AG04449 (cell line): Measurements from ENCODE around the gene ATP5F1D.

ENCODE experiments used
- CTCF ChIA-PET: fragments of 350-600 bp; formaldehyde crosslinking; extraction: SDS; loops from one replicate; lab custom pipeline; 2021; ENCODE audit warnings: antibody characterized with exemption; lab: Yijun Ruan, JAX
- POLR2A ChIA-PET: fragments of 400-600, 350-600 bp; formaldehyde crosslinking; extraction: SDS; loops from one replicate; lab custom pipeline; 2020; ENCODE audit warnings: antibody characterized with exemption, inconsistent platforms; lab: Yijun Ruan, JAX
- DNase-seq: peaks from one replicate; pipeline ENCODE4 v3.0.0-alpha.2; 2010; ENCODE audit warnings: low read depth, low spot score
- H3K4me3 ChIP-seq: 2 replicates; pipeline ENCODE4 v1.5.1; 2011; ENCODE audit warnings: low read depth, mild to moderate bottlenecking, control low read depth, low read length
- CTCF ChIP-seq: IDR thresholded peaks from one replicate; pipeline ENCODE4 v1.5.1; 2011; ENCODE audit warnings: mild to moderate bottlenecking, moderate library complexity, low read length, control low read depth, inconsistent platforms; ENCODE audit not compliant: insufficient read depth; ENCODE audit errors: missing control alignments

The ATP5F1D gene

GRCh38 chr19:1277061-1277460 lies 35.5 kb downstream of the ATP5F1D start:
- DNase-seq = no peak
- ChIA-PET CTCF (interaction anchor here (1.2 to 3.5 kb wide), 6 partner anchors 11 to 160 kb away, joined by 3 to 24 read pairs (median 4); no protein-coding TSS in a partner anchor), POLR2A (interaction anchor here (0.7 to 1.9 kb wide), 2 partner anchors 8 to 167 kb away, joined by 3 to 9 read pairs; partner anchors contain the start of gene CIRBP)
- TF ChIP-seq CTCF = no peak
- H3K4me3 ChIP-seq = no peak overlapping the region

DNA sequence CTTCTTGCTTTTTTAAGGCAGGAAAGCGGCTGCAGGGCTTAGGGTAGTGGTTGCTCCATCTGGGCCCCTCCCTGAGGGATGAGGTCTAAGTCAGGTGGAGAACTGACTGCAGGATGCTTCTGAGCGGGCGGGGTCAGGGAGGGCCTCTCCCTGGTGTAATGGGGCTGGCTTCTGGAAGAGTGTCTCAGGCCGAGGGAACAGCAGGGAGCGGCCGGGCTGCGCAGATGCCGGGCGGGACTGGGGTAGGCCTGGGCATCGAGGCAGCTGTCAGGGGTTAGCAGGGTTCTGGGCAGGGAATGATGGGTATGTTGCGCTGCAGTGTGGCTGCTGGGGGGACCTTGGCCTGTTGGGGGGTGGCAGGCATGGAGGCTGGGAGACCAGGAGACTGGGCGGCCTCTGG lies 36.5 kb downstream of the ATP5F1D start:
- H3K4me3 ChIP-seq = no peak overlapping the region
- no peak for DNase-seq
- TF ChIP-seq CTCF = no peak
- CTCF ChIA-PET = interaction anchor here (1.0 to 3.5 kb wide), 13 partner anchors 11 to 167 kb away, joined by 3 to 26 read pairs (median 3); a partner anchor contains a TSS
- POLR2A ChIA-PET = interaction anchor here (1.9 kb wide), 2 partner anchors 9 to 13 kb away, joined by 4 to 9 read pairs; partner anchors contain the start of gene CIRBP

DNA sequence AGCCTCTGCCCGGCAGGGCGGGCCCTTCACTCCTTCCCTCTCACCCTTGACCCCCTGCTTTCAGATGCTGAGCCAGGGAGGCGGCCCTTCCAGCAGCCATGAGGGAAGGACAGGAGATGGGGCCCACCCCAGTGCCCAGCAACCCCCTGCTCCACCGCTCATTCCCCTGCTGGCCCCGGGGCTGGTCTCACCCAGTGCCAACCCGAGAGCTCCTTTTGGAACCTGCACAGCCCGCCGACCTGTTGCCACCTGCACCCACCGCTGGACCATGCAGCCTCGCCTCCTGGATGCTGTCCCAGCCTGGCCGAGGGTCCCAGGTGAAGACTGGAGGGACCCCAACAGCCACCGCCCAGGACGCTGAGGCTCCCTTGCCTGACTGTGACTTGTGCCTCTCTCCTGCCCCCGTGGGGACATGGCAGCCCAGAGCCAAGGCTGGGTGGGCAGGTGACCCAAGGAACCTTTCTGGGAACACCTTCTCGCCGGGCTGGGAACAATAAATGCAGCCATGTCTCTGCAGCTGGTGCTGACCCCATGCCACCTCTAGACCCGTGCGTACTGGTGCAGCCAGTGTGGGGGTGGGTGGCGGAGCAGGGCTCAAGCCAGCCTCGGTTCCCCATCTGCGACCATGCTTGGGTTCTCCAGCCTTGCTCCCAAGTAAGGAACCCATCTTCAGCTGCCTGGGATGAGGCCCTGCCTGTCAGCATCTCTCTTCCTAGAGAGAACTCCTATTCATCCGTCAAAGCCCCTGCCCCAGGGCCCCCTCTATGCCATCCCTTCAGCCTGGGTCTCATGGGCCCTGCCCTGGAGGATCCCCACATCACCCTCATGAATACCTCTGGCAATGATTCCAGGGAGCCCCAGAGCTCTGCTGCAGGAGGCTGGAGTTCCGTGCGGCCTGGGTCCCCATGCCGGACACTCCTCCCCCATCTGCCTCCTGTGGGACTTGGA lies 37.4 kb downstream of the ATP5F1D start:
- no peak for TF ChIP-seq CTCF
- DNase-seq = no peak
- ChIA-PET POLR2A (interaction anchor here (1.4 to 1.9 kb wide), 4 partner anchors 10 to 34 kb away, joined by 4 to 11 read pairs (median 8); partner anchors contain the start of gene CIRBP), CTCF (interaction anchor here (0.6 to 3.5 kb wide), 31 partner anchors 7 to 309 kb away, joined by 3 to 26 read pairs (median 4); partner anchors contain the start of genes CIRBP and NDUFS7)
- H3K4me3 ChIP-seq = no peak overlapping the region

GRCh38 chr19:1279782-1280341 lies 38.3 kb downstream of the ATP5F1D start:
- DNase-seq = no peak
- ChIA-PET CTCF (interaction anchor here (0.6 to 3.5 kb wide), 31 partner anchors 8 to 308 kb away, joined by 3 to 26 read pairs (median 4); partner anchors contain the start of genes CIRBP and NDUFS7), POLR2A (interaction anchor here (1.4 to 1.9 kb wide), 3 partner anchors 11 to 35 kb away, joined by 4 to 11 read pairs (median 6); partner anchors contain the start of gene CIRBP)
- H3K4me3 ChIP-seq = no peak overlapping the region
- TF ChIP-seq CTCF = peak; percentile 94

GRCh38 chr19:1280636-1281568 lies 39.4 kb downstream of the ATP5F1D start:
- CTCF ChIA-PET = interaction anchor here (0.7 to 3.1 kb wide), 10 partner anchors 9 to 188 kb away, joined by 3 to 26 read pairs (median 6); no protein-coding TSS in a partner anchor
- POLR2A ChIA-PET = interaction anchor here (1.4 kb wide), 2 partner anchors 12 to 36 kb away, joined by 6 to 11 read pairs; partner anchors contain the start of gene CIRBP

More at GRCh38 chr19:1280636-1281568, 39.4 kb downstream of the ATP5F1D start:
- no peak for DNase-seq
- no peak for TF ChIP-seq CTCF
- no peak overlapping the region for H3K4me3 ChIP-seq
